Activated CD4-positive, alpha-beta T cell treated with anti-CD3 and anti-CD28 coated beads, Interleukin-2, amount 10 ng/mL, durations not matched to agents 7 days and 5 days (primary cell): Measurements from ENCODE around the gene MEGF11. TPM values are rescaled to one million over a fixed set of nuclear protein-coding genes. Genes with fewer than 3 reads are reported as not detected.

Experiments
- CTCF ChIA-PET: fragments of 350-600 bp; sonication (Branson Sonifier 250); formaldehyde crosslinking; loops from one replicate; lab custom pipeline; 2021; ENCODE audit warnings: antibody characterized with exemption; lab: Charles Lee
- POLR2A ChIA-PET: fragments of 350-600 bp; sonication (Branson Sonifier 250); formaldehyde crosslinking; loops from one replicate; lab custom pipeline; 2021; ENCODE audit warnings: antibody characterized with exemption; lab: Charles Lee
- DNase-seq: peaks from one replicate; pipeline ENCODE4 v3.0.0-alpha.2; 2020
- H3K27ac Mint-ChIP-seq: one replicate; pipeline ENCODE4 v1.8.0; 2021; ENCODE audit warnings: mild to moderate bottlenecking, moderate library complexity, mixed read lengths
- H3K27me3 Mint-ChIP-seq: one replicate; pipeline ENCODE4 v1.8.0; 2021; ENCODE audit warnings: mixed read lengths
- H3K36me3 Mint-ChIP-seq: one replicate; pipeline ENCODE4 v1.8.0; 2021; ENCODE audit warnings: low read depth, mixed read lengths
- H3K4me1 Mint-ChIP-seq: one replicate; pipeline ENCODE4 v1.8.0; 2021; ENCODE audit warnings: mixed read lengths
- H3K4me3 Mint-ChIP-seq: one replicate; pipeline ENCODE4 v1.8.0; 2021; ENCODE audit warnings: mild to moderate bottlenecking, moderate library complexity, mixed read lengths
- H3K9me3 Mint-ChIP-seq: one replicate; pipeline ENCODE4 v1.8.0; 2021; ENCODE audit warnings: mixed read lengths
- total RNA-seq, 2 experiments: library from RNA; stranded (reverse); gene quantifications; one replicate each; pipeline ENCODE4 v1.2.3, GENCODE V29; 2021

MEGF11 gene
- total RNA-seq, 2 experiments from 2014 or later = not detected

DNA sequence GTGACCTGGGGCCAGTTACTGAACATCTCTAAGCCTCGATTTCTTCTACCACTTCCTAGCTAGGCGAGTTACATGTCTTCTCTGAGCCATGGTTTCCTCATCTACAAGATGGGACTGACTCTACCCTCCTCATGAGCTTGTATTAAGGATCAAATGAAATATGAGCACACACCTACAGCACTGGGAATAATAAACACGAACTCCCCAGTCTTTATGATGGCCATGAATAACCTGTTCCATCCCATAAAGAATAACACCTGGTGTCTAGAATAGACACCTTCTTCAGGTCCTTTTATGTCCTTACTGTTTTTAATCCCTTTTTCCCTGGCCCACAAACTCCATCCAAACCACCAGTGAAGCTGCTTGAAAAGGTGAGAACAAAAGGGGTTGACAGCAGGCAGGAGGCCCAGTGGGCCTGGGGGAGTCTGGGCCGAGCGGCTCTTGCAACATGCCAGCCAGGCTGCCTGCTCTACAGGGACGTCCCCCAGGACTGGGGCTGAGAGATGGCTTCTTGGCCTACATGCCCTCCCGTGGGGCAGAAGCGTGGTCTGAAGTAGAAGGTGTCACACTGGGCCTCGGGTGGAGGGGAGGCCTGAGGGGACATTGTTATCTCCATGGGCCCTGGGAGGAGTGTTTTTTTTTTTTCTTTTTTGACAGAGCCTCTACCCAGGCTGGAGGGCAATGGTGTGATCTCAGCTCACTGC is 206.1 kb downstream of the MEGF11 start:
- ChIA-PET CTCF (interaction anchor here (1.4 to 1.6 kb wide), 2 partner anchors 9 to 15 kb away, joined by 3 read pairs; no protein-coding TSS in a partner anchor), POLR2A (no interaction called here)

DNA sequence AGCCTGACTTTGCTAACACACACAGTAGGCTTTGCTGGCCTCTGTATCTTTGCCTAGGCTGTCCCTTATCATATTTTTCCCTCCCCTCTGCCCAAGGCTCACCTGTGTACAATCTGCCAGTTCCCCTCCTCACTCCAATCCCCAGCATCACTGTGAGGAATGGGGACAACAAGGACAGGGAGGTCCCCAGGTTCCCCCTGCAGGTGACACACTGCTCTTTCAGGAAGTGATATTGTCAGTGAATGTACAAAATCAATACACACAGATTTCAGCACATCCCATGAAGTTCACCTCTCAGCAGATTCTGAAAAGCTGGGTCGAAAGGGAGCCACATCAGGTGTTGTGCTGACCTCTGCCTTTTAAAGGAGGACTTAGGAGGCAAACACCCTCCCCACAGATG is 206.8 kb downstream of the MEGF11 start:
- Mint-ChIP-seq H3K27me3 (no peaks in the 10 kb centered on the region), H3K27ac (no peak overlapping the region), H3K4me1 (no peaks in the 10 kb centered on the region), H3K36me3 (no peaks in the 10 kb centered on the region), H3K4me3 (no peak overlapping the region), H3K9me3 (no peaks in the 10 kb centered on the region)
- no peak for DNase-seq
- POLR2A ChIA-PET = no interaction called here
- CTCF ChIA-PET = interaction anchor here (1.6 kb wide), 1 partner anchor 9 kb away, joined by 3 read pairs; no protein-coding TSS in a partner anchor

More for the DNA sequence above, 206.1 kb downstream of the MEGF11 start:
- DNase-seq = no peak
- no peaks in the 10 kb centered on the region for H3K36me3 Mint-ChIP-seq
- no peaks in the 10 kb centered on the region for H3K27me3 Mint-ChIP-seq
- no peak overlapping the region for H3K27ac Mint-ChIP-seq
- H3K9me3 Mint-ChIP-seq = no peaks in the 10 kb centered on the region
- H3K4me3 Mint-ChIP-seq = no peak overlapping the region
- no peaks in the 10 kb centered on the region for H3K4me1 Mint-ChIP-seq

DNA sequence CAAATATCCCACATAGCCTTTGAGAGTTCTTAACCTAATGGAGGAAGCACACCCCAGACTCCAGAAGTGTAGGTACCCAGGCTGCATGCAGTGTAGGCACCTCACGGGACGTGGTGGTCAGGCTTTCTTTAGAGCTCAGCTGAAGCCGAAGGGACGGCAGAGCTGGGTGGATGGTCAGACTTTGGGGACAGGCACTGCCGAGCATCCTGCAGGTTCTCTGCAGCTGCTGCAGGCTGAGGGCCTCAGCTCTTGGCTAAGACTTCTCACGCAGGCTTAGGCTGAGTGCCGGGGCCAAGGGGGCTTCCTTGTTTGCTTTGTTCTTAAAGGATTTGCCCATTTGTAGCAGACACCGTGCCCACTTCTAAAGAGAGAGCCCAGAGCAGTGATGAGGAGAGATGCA is 207.2 kb downstream of the MEGF11 start:
- ChIA-PET POLR2A (no interaction called here), CTCF (interaction anchor here (1.6 kb wide), 1 partner anchor 10 kb away, joined by 3 read pairs; no protein-coding TSS in a partner anchor)
- Mint-ChIP-seq H3K4me1 (no peaks in the 10 kb centered on the region), H3K36me3 (no peaks in the 10 kb centered on the region), H3K27me3 (no peaks in the 10 kb centered on the region), H3K27ac (no peak overlapping the region), H3K4me3 (no peak overlapping the region), H3K9me3 (no peaks in the 10 kb centered on the region)
- no peak for DNase-seq

DNA sequence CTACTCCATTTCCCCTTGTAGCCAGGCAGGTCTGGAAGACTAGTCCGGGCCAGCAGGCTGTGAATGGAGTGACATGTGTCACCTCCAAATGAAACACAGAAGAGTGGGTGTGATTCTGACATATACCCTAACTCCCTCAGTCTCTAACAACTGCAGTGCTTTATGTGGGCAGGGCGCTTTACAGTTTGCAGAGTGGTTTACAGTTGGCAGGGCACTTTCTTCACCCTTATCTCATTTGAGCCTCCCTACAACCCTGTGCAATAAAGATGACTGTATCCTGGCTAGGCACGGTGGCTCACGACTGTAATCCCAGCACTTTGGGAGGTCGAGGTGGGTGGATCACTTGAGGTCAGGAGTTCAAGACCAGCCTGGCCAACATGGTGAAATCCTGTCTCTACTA is 208.0 kb downstream of the MEGF11 start:
- no peak overlapping the region for H3K27ac Mint-ChIP-seq

DNA sequence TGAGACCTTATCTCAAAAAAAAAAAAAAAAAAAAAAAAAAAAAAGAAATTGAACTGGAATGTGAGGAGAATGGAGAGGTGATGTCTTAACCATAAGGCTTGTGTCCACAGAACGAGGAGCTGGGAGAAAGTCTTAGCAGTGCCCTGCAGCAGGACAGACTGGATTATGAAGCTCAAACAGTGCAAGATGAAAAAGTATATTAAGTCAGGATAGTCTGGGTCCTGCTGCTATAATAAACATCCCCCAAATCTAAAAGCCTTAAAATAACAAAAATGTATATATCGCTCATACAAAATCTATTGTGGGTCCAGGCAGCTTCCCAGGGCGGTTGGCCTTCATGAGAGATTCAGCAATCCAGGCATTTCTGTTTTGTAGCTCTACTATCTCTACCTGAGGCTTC is 208.7 kb downstream of the MEGF11 start:
- Mint-ChIP-seq H3K9me3 (no peaks in the 10 kb centered on the region), H3K4me3 (no peak overlapping the region), H3K36me3 (no peaks in the 10 kb centered on the region), H3K27ac (no peak overlapping the region), H3K27me3 (no peaks in the 10 kb centered on the region), H3K4me1 (no peaks in the 10 kb centered on the region)
- ChIA-PET POLR2A (no interaction called here), CTCF (no interaction called here)
- no peak for DNase-seq

More for the DNA sequence above, 208.0 kb downstream of the MEGF11 start:
- H3K4me1 Mint-ChIP-seq = no peaks in the 10 kb centered on the region
- H3K4me3 Mint-ChIP-seq = no peak overlapping the region
- no peak for DNase-seq
- no peaks in the 10 kb centered on the region for H3K36me3 Mint-ChIP-seq
- no peaks in the 10 kb centered on the region for H3K9me3 Mint-ChIP-seq
- ChIA-PET POLR2A (no interaction called here), CTCF (no interaction called here)
- no peaks in the 10 kb centered on the region for H3K27me3 Mint-ChIP-seq

DNA sequence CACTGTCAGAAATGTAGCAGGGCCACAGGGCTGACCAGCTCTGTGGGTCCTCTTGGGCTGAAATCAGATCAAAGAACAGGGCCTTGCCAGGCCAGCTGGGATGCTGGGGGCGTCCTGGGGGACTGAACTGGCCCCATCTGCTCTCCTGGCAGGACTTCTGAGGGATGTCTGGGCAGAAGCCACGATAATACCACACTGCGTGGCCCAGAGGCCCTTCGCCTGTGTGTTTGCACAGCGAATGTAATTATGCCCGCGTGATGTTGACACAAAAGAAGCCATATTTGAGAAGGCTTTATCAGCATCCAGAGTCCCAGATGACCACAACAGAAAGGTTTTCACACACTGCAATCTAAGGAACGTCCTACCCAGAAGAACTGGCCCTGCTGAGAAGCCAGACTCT is 210.3 kb downstream of the MEGF11 start:
- ChIA-PET POLR2A (no interaction called here), CTCF (no interaction called here)
- Mint-ChIP-seq H3K4me3 (no peak overlapping the region), H3K9me3 (no peaks in the 10 kb centered on the region), H3K27ac (no peak overlapping the region), H3K36me3 (no peaks in the 10 kb centered on the region), H3K27me3 (peaks cover 8% of the 10 kb centered on the region), H3K4me1 (no peaks in the 10 kb centered on the region)
- no peak for DNase-seq

DNA sequence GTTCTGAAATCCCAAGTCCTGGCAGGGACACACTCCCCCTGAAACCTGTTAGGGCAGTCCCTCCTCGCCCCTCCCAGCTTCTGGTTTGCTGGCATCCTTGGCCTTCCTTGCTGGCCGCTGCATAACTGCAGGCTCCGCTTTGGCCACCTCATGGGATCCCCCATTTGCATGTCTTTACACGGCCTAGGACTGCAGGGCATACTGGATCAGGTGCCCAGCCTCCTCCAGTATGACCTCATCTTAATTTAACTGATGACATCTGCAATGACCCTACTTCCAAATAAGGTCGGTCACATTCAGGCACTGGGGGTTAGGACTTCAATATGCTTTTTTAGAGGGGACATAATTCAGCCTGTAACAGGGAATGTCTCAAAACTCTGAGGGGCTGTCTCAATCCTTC is 210.9 kb downstream of the MEGF11 start:
- H3K4me1 Mint-ChIP-seq = no peaks in the 10 kb centered on the region
- DNase-seq = no peak
- no peaks in the 10 kb centered on the region for H3K36me3 Mint-ChIP-seq
- H3K4me3 Mint-ChIP-seq = no peak overlapping the region
- H3K9me3 Mint-ChIP-seq = no peaks in the 10 kb centered on the region
- H3K27me3 Mint-ChIP-seq = peaks cover 12% of the 10 kb centered on the region
- H3K27ac Mint-ChIP-seq = no peak overlapping the region
- ChIA-PET CTCF (interaction anchor here (0.9 kb wide), 1 partner anchor 1340 kb away, joined by 4 read pairs; no protein-coding TSS in a partner anchor), POLR2A (no interaction called here)

DNA sequence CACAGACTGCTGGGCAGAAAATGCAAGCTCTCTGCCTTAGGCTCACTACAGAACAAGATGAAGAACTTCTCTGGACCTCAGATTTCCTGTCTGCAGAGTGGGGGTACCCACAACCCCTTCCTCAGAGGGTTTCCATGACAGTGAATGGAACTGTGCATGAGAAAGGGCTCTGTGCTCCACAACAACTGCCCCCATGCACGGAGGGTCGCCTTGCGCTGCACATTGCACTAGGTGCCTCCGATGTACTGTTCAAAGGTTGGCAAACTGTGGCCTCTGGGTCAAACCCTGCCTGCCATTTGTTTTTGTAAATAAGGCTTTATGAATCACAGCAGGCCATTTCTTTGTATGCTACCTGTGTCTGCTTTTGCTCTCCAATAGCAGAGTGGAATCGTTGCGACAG is 212.3 kb downstream of the MEGF11 start:
- no peak overlapping the region for H3K4me3 Mint-ChIP-seq
- H3K27me3 Mint-ChIP-seq = peaks cover 17% of the 10 kb centered on the region
- H3K36me3 Mint-ChIP-seq = no peaks in the 10 kb centered on the region
- H3K9me3 Mint-ChIP-seq = no peaks in the 10 kb centered on the region
- no peaks in the 10 kb centered on the region for H3K4me1 Mint-ChIP-seq
- POLR2A ChIA-PET = no interaction called here
- no peak for DNase-seq
- no peak overlapping the region for H3K27ac Mint-ChIP-seq
- CTCF ChIA-PET = interaction anchor here (0.6 to 1.0 kb wide), 3 partner anchors 91 to 640 kb away, joined by 3 read pairs; no protein-coding TSS in a partner anchor

DNA sequence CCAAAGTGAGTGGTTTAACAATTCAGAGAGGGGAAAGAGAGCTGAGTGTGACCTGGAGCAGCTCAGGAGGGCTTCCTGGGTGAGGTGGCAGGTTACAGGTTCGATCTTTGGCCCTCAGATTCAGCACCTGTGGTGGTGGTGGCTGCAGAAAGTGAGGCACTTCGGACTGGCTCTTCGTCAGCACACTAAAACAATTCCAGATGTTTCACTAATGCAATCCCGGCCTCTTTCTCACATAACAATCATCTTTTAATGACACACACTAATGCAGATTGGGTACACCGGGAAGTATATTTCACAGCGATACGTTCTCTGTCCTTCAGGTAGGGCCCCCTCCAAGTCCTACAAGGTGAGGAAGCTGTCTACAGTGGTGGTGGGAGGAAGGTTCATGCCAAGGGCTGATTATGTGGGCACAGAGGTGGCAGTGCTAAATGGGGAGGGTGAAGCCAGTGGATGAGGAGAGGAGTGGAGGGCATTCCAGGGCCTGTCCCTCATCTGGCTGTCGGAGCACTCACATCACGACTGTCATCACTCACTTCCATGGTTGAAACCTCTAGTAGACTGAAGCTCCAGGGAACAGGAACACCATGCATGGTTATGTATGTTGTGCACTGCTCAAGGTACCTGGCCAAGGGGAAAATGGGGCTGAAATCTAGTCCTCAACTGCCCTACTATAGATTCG is 213.2 kb downstream of the MEGF11 start:
- Mint-ChIP-seq H3K36me3 (no peaks in the 10 kb centered on the region), H3K9me3 (no peaks in the 10 kb centered on the region), H3K4me1 (no peaks in the 10 kb centered on the region), H3K27ac (no peak overlapping the region), H3K4me3 (no peak overlapping the region), H3K27me3 (peaks cover 19% of the 10 kb centered on the region)
- DNase-seq = no peak
- CTCF ChIA-PET = interaction anchor here (1.0 kb wide), 1 partner anchor 90 kb away, joined by 3 read pairs; no protein-coding TSS in a partner anchor
- POLR2A ChIA-PET = no interaction called here

DNA sequence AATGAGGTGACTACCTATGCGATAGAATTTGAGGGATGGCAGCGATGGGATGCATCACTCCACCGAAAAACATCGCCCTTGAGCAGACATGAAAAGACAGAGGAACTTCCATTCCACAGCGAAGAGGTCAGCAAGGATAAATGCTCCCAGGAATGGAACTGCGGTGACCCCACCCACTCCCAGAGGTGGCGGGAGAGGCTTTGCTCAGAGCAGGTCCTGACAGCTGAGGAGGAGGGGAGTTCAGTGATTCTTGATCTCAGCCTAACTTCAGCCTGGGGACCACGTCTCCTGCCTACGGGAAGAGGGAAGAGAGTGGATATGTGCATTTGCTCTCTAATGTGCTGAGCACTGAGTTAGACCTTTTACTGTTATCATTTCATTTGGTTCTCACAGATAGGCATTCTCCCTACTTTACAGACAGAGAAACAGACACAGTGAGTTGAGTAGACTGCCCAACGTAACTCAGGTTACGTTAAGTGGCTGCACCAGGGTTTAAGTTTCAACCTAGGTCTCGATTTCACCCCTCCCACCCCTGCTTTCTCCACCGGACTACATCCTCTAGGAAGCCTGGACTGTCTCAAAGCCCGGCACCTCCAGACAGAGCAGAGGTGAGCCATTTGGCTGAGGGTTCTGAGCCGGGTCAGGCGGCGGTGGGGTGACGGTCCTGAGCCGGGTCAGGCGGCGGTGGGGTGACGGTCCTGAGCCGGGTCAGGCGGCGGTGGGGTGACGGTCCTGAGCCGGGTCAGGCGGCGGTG is 214.3 kb downstream of the MEGF11 start:
- no peak for DNase-seq
- ChIA-PET POLR2A (no interaction called here), CTCF (no interaction called here)
- no peak overlapping the region for H3K27ac Mint-ChIP-seq
- H3K36me3 Mint-ChIP-seq = no peaks in the 10 kb centered on the region
- H3K9me3 Mint-ChIP-seq = no peaks in the 10 kb centered on the region
- peaks cover 19% of the 10 kb centered on the region for H3K27me3 Mint-ChIP-seq
- no peaks in the 10 kb centered on the region for H3K4me1 Mint-ChIP-seq
- H3K4me3 Mint-ChIP-seq = no peak overlapping the region

DNA sequence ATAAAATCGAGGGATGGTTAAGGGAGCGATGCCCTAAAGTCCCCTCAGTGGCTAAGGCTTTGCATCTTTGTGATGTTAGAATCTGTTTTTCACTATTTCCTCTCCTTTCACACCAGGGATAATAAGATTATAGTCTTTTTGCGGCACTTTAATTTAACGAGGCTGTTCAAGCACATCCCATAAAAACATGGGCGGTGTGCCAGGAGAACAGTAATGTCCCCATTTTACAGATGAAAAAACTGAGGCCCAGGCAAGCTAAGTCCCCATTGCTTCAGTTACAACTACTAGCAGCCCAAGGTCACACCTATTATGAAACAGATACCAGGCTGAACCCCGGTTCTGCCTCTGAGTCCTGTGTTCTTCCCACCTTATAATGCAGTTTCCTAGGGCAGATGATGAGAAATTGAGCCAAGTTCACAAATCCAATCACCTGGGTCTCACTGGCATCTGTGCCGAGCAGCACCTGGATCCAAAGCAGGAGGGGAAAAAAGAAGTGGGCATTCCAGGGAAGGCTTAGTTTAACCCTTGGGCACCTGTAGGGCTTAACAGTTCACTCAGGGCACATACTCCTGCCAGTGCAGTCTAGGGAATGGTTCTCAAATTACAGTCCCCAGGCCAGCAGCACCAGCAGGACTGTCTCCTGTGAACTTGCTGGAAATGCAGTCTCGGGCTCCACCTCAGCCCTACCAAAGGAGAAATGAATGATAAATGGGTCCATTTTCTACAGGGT is 215.0 kb downstream of the MEGF11 start:
- H3K4me3 Mint-ChIP-seq = no peak overlapping the region

DNA sequence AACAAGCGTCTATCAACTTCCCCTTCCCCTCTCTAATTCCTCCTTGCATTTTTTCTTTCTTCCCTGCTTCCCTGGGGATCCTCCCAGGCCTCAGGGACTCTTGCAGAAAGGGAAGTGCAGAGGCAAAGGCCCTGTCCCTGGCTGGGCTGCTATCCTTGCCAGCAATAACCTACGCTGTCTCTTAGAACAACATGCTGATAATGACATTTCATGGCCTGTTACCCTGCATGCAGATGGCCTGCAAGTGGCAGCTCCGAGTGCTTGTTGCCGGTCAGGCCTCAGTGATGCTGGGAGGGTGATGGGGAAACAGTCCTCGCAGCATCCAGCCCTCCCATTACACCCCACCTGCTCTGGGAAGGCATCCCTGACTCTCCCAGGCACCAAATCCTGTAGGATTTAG is 216.7 kb downstream of the MEGF11 start:
- ChIA-PET POLR2A (no interaction called here), CTCF (no interaction called here)
- Mint-ChIP-seq H3K27ac (no peak overlapping the region), H3K36me3 (no peaks in the 10 kb centered on the region), H3K27me3 (peaks cover 19% of the 10 kb centered on the region), H3K4me3 (no peak overlapping the region), H3K9me3 (peaks cover 2% of the 10 kb centered on the region), H3K4me1 (no peaks in the 10 kb centered on the region)
- DNase-seq = no peak

More for the DNA sequence above, 215.0 kb downstream of the MEGF11 start:
- H3K27ac Mint-ChIP-seq = no peak overlapping the region
- no peaks in the 10 kb centered on the region for H3K36me3 Mint-ChIP-seq
- no peaks in the 10 kb centered on the region for H3K4me1 Mint-ChIP-seq
- CTCF ChIA-PET = no interaction called here
- POLR2A ChIA-PET = no interaction called here
- H3K27me3 Mint-ChIP-seq = peaks cover 19% of the 10 kb centered on the region
- no peaks in the 10 kb centered on the region for H3K9me3 Mint-ChIP-seq
- no peak for DNase-seq
